Sigmoid colon (tissue), 7 donors: ENCODE data around the gene RNF157. TPM values are rescaled to one million over a fixed set of nuclear protein-coding genes. Genes with fewer than 3 reads are reported as not detected.
"Not testable (repeated sequence)": the region's sequence is repeated elsewhere in the genome, so short reads cannot be mapped to it uniquely, and the experiment has no call there.

Source experiments
- DNase-seq: peaks from one replicate; pipeline ENCODE4 v3.0.0-alpha.2; 2019
- H3K27ac ChIP-seq, 4 donors: fragments of 200-600 bp; sonication (generic); one replicate each; pipeline ENCODE4 v1.5.1; 2016 to 2019; ENCODE audit warnings: mild to moderate bottlenecking in 1 of 4
- H3K27me3 ChIP-seq, 3 donors: fragments of 200-600 bp; sonication (generic); one replicate each; pipeline ENCODE4 v1.5.1; 2019; ENCODE audit warnings: mild to moderate bottlenecking in 1 of 3
- H3K36me3 ChIP-seq, 4 donors: fragments of 200-600 bp; sonication (generic); one replicate each; pipeline ENCODE4 v1.5.1; 2016 to 2019
- H3K4me1 ChIP-seq, 4 donors: fragments of 200-600 bp; sonication (generic); one replicate each; pipeline ENCODE4 v1.5.1; 2017 to 2019
- H3K4me3 ChIP-seq, 4 donors: fragments of 200-600 bp; sonication (generic); one replicate each; pipeline ENCODE4 v1.5.1; 2017 to 2019; ENCODE audit warnings: mild to moderate bottlenecking in 2 of 4, moderate library complexity in 1 of 4
- H3K9me3 ChIP-seq, 4 donors: fragments of 200-600 bp in 3 of 4; sonication (generic) in 3 of 4; one replicate each; pipeline versions ENCODE4 v1.5.1 to v1.6.1; 2013 to 2019
- EP300 ChIP-seq, 4 donors: sonication (generic); formaldehyde crosslinking; IDR thresholded peaks; one replicate each; pipeline ENCODE4 v1.6.1; 2017; ENCODE audit warnings: antibody characterized with exemption in 4 of 4
- POLR2A ChIP-seq, 2 donors: fragments of 450-650 bp; IDR thresholded peaks; one replicate each; pipeline ENCODE4 v1.6.1; 2016; ENCODE audit warnings: antibody characterized with exemption in 2 of 2, mild to moderate bottlenecking in 2 of 2, moderate library complexity in 2 of 2
- POLR2AphosphoS5 ChIP-seq, 4 donors: sonication (generic); formaldehyde crosslinking; IDR thresholded peaks; one replicate each; pipeline ENCODE4 v1.6.1; 2017; ENCODE audit warnings: antibody characterized with exemption in 4 of 4
- whole genome bisulfite sequencing, 2 donors: extraction: QIAGEN DNeasy Blood & Tissue Kit; methylation state at CpG; one replicate each; pipeline ENCODE4 v1.1.7; 2013; 5-methylcytosine and 5-hydroxymethylcytosine counted together
- intact Hi-C: fragments of 100-400 bp; cut with DNase I; formaldehyde crosslinking; loops from one replicate; pipeline ENCODE4 v1.15.1; 2023
- polyA plus RNA-seq, 3 donors: library from polyadenylated mRNA; stranded (reverse); fragments of 200-250 nt; gene quantifications; one replicate each; pipeline ENCODE4 v1.2.3, GENCODE V29; 2013
- total RNA-seq, 4 donors: library from RNA; depleted of rRNA; stranded (reverse); fragments of >200 nt; gene quantifications; one replicate each; pipeline ENCODE4 v1.1.0, GENCODE V29; 2016
- TF ChIP-seq, protein P1 (sequence below), 4 experiments: fragments of 450-650 bp in 3 of 4; fragments of 200-600 bp in 1 of 4; IDR thresholded peaks; one replicate each; pipeline ENCODE4 v1.5.1; 2016 to 2019; ENCODE audit warnings: antibody characterized with exemption in 4 of 4, mild to moderate bottlenecking in 3 of 4, moderate library complexity in 2 of 4
- donor health status: healthy with polysubstance abuse.
- donor health status: Bipolar disorder and iron deficiency.
- donor health status: healthy.

The RNF157 gene
- total and polyA plus RNA-seq, 7 donors: 3.1 to 29.5 (median 6.0) TPM

DNA sequence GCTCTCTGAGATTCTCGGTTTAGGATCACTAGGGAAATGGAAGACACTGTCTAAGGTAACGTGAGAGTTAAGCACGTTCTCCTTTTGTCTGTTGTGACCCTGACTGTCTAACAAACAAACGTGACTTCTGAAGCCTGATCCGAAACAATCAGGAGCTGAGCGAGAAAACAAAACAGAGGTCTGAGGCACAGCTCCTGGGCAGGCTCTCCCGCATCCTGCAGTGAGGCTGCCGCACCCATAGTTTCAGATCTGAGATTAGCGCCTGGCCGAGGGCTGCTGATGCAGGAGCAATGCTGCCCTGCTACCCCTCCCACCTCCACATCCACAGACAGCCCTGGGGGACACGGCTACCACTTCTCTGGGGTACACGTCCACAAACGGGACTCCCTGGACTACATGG is 46.7 kb downstream of the RNF157 start:
- no peaks in the 10 kb centered on the region for H3K27me3 ChIP-seq
- no peak for DNase-seq
- H3K4me3 ChIP-seq: no peak overlapping the region
- 87 to 90% methylated on average over 13 of the region's 13 CpGs for WGBS, 2 donors
- H3K36me3 ChIP-seq: no peaks in the 10 kb centered on the region
- H3K27ac ChIP-seq: no peak overlapping the region
- intact Hi-C loops: no loop called here
- no peak for TF ChIP-seq POLR2AphosphoS5 (IDR thresholded peaks at IDR 0.05)
- TF ChIP-seq EP300 (IDR thresholded peaks at IDR 0.05): no peak
- TF ChIP-seq, protein P1, sequence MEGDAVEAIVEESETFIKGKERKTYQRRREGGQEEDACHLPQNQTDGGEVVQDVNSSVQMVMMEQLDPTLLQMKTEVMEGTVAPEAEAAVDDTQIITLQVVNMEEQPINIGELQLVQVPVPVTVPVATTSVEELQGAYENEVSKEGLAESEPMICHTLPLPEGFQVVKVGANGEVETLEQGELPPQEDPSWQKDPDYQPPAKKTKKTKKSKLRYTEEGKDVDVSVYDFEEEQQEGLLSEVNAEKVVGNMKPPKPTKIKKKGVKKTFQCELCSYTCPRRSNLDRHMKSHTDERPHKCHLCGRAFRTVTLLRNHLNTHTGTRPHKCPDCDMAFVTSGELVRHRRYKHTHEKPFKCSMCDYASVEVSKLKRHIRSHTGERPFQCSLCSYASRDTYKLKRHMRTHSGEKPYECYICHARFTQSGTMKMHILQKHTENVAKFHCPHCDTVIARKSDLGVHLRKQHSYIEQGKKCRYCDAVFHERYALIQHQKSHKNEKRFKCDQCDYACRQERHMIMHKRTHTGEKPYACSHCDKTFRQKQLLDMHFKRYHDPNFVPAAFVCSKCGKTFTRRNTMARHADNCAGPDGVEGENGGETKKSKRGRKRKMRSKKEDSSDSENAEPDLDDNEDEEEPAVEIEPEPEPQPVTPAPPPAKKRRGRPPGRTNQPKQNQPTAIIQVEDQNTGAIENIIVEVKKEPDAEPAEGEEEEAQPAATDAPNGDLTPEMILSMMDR (IDR thresholded peaks at IDR 0.05): no peak
- TF ChIP-seq POLR2A (IDR thresholded peaks at IDR 0.05): no peak
- no peaks in the 10 kb centered on the region for H3K9me3 ChIP-seq
- peaks cover 0 to 12% (median 7%) of the 10 kb centered on the region in 4 donors for H3K4me1 ChIP-seq

DNA sequence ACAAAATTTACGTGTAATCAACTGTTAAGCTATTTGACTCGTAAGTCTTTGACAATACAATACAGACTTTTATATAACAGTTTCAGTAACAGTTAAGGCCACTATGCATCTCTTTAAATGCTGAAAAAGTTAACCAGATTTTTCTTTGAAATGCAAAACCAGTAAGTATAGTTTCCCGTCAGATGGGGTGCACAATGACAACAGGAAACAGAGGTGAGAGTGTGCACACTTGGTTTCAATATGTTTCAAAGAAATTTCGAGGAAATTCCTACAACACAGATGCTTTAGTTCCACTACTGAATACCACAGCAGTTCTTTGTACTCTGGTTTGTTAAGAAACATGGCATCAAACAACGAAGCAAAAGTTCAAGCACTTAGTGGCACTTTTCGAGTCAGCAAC is 48.4 kb downstream of the RNF157 start:
- no peak for DNase-seq
- H3K36me3 ChIP-seq: no peaks in the 10 kb centered on the region
- H3K9me3 ChIP-seq: no peaks in the 10 kb centered on the region
- no peak overlapping the region for H3K27ac ChIP-seq
- 35 to 71% methylated on average over 6 of the region's 6 CpGs for WGBS, 2 donors
- H3K4me1 ChIP-seq: peaks cover 0 to 10% (median 6%) of the 10 kb centered on the region in 4 donors
- H3K4me3 ChIP-seq: no peak overlapping the region
- H3K27me3 ChIP-seq: no peaks in the 10 kb centered on the region
- TF ChIP-seq EP300 (IDR thresholded peaks at IDR 0.05) (no peak), POLR2AphosphoS5 (IDR thresholded peaks at IDR 0.05) (no peak), POLR2A (IDR thresholded peaks at IDR 0.05) (no peak)
- intact Hi-C loops: no loop called here

DNA sequence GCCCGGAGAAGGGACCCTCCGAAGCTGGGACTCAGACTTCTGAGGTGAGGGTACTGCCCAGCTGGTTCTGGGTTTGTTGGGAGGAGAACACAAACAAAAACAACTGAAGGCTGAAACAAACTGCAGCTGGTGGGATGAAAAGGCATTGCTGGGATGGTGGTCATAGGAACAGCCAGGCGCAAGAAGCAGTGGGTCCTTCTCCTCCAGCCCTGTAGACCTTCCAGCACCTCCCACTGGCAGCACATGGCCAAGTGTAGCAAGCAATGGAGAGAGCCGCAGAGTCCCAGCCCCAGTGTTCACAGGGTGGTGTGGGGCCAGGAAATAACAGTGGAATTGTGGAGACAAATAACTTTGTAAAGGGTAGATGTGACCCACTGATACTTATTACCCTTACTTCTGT is 50.6 kb downstream of the RNF157 start:
- Histone ChIP-seq H3K4me3 (no peak overlapping the region), H3K27ac (no peak overlapping the region), H3K27me3 (no peaks in the 10 kb centered on the region), H3K9me3 (no peaks in the 10 kb centered on the region), H3K36me3 (no peaks in the 10 kb centered on the region), H3K4me1 (no peaks in the 10 kb centered on the region)
- DNase-seq: no peak
- WGBS, 2 donors: 92 to 95% methylated on average over 4 of the region's 4 CpGs
- TF ChIP-seq POLR2AphosphoS5 (IDR thresholded peaks at IDR 0.05) (no peak), EP300 (IDR thresholded peaks at IDR 0.05) (no peak), POLR2A (IDR thresholded peaks at IDR 0.05) (no peak)
- TF ChIP-seq, protein P1 (IDR thresholded peaks at IDR 0.05): no peak
- intact Hi-C loops: loop anchor here (10.0 kb wide), 1 partner anchor 185 kb away; the partner anchor contains the start of gene CDK3

DNA sequence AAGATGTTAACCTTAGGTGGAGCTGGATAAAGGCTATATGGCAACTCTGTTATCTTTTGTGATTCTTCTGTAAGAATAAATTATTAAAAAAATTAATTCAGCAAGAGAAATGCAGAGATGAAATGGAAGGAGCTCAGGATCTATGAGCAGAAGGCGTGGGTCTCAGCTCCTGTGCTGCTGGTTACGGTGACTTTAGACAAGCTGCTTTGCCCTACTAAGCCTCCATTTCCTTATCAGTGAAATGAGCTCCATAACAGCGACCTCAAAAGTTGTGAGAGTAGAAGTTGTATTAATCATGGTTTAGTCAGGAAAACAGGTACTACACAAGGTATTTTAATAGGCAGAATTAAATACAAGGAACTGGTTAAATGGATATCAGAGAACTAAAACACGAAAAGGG is 51.0 kb downstream of the RNF157 start:
- Histone ChIP-seq H3K4me1 (peaks cover 0 to 4% (median 0%) of the 10 kb centered on the region in 4 donors), H3K27ac (no peak overlapping the region), H3K4me3 (no peak overlapping the region), H3K9me3 (no peaks in the 10 kb centered on the region), H3K27me3 (no peaks in the 10 kb centered on the region), H3K36me3 (no peaks in the 10 kb centered on the region)
- intact Hi-C loops: loop anchor here (10.0 kb wide), 1 partner anchor 184 kb away; the partner anchor contains the start of gene CDK3
- TF ChIP-seq, protein P1 (IDR thresholded peaks at IDR 0.05): no peak
- WGBS, 2 donors: 81 to 92% methylated on average over 4 of the region's 4 CpGs
- no peak for DNase-seq

DNA sequence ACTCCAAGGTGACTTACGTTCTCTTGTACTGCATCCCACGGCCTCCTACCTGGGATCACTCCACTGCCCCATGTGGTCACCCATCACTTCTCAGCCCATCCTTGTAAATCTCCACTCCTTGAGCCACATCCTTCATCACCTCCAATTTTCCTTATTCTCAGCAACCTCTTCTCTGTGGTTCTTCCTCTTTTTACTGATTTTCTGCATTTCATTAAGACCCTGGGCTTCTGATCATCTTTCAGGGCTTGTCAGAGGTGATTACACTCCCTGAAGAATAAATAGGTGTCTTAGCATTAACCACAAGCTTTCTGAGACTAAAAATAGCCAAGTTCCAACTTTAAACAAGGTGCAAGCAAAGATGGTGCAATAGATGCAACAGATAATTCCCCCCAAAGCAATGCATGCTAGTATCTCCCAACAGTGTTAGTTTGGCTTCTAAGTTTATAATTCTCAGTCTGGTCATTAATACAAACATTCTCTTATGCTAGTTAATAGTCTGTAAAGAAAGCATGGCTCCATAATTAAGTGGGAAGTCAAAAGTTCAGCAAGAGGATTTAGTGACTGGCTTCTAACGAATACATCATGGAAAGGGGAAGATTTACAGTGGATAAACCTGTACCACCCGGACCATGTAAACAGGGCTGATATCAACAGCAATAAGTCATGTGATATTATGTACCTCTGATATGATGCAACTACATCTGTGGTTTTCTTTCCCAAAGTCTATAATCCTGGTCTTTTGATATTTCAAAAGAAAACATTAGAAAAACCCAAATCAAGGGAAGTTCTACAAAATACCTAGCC is 51.9 kb downstream of the RNF157 start:
- no peak overlapping the region for H3K27ac ChIP-seq
- H3K9me3 ChIP-seq: no peaks in the 10 kb centered on the region
- DNase-seq: no peak
- no peak for TF ChIP-seq EP300 (IDR thresholded peaks at IDR 0.05)
- TF ChIP-seq POLR2A (IDR thresholded peaks at IDR 0.05): no peak
- TF ChIP-seq POLR2AphosphoS5 (IDR thresholded peaks at IDR 0.05): no peak
- TF ChIP-seq, protein P1 (IDR thresholded peaks at IDR 0.05): no peak
- 79 to 81% methylated on average over 4 of the region's 4 CpGs for WGBS, 2 donors
- H3K4me1 ChIP-seq: peaks cover 0 to 4% (median 0%) of the 10 kb centered on the region in 4 donors
- no peak overlapping the region for H3K4me3 ChIP-seq
- H3K27me3 ChIP-seq: no peaks in the 10 kb centered on the region
- H3K36me3 ChIP-seq: no peaks in the 10 kb centered on the region
- intact Hi-C loops: loop anchor here (10.0 kb wide), 1 partner anchor 184 kb away; the partner anchor contains the start of gene CDK3

DNA sequence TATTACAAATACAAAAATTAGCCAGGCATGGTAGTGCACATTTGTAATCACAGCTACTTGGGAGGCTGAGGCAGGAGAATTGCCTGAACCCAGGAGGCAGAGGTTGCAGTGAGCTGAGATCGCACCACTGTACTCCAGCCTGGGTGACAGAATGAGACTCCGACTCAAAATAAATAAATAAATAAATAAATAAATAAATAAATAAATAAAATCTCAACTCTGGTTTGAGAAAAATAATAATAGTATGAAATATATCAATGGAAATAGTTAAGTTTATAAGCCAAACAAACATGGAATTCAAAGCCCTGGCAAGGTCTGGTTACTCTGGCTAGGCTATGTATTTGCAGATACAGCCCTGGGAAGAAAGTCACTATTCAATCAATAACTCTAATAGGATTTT is 53.5 kb downstream of the RNF157 start:
- not testable (repeated sequence) for H3K36me3 ChIP-seq, DNase-seq, H3K9me3 ChIP-seq, H3K4me3 ChIP-seq, H3K4me1 ChIP-seq, H3K27me3 ChIP-seq, H3K27ac ChIP-seq
- intact Hi-C loops: loop anchor here (10.0 kb wide), 1 partner anchor 182 kb away; the partner anchor contains the start of gene CDK3
- 98 to 99% methylated on average over 2 of the region's 2 CpGs for WGBS, 2 donors
